Brain microvascular endothelial cell (primary cell): ENCODE measurements around the gene GSTCD.

Source experiments
- DNase-seq: peaks from one replicate; pipeline ENCODE4 v3.0.0-alpha.2; 2020
- H3K27ac ChIP-seq: fragments of 250-450 bp; sonication (Bioruptor Pico); 2 replicates; pipeline ENCODE4 v1.5.1; 2020; ENCODE audit warnings: mild to moderate bottlenecking, moderate library complexity
- H3K27me3 ChIP-seq: fragments of 250-450 bp; sonication (Bioruptor Pico); replicated peaks from 2 replicates; pipeline ENCODE4 v1.5.1; 2020; ENCODE audit warnings: mild to moderate bottlenecking
- H3K36me3 ChIP-seq: fragments of 250-450 bp; sonication (Bioruptor Pico); replicated peaks from 2 replicates; pipeline ENCODE4 v1.5.1; 2020; ENCODE audit warnings: mild to moderate bottlenecking
- H3K4me3 ChIP-seq: 2 replicates; pipeline ENCODE4 v1.5.1; 2011; ENCODE audit warnings: low read depth, mild to moderate bottlenecking, control low read depth, low read length, moderate library complexity
- in situ Hi-C: cut with HindIII; loops from 2 replicates; pipeline ENCODE4 v1.10.0; 2017; ENCODE audit warnings: low sequenced_read_pairs, low pct_ligation_motif_present
- TF ChIP-seq, protein P1 (sequence below): IDR thresholded peaks from 2 replicates; pipeline ENCODE4 v1.5.1; 2011; ENCODE audit warnings: low read depth, mild to moderate bottlenecking, moderate library complexity, low read length, control low read depth, inconsistent platforms; ENCODE audit errors: missing control alignments

Gene GSTCD

GRCh38 chr4:105710012-105710600 lies 1.5 kb downstream of the GSTCD start:
- no peak for DNase-seq
- TF ChIP-seq, protein P1, sequence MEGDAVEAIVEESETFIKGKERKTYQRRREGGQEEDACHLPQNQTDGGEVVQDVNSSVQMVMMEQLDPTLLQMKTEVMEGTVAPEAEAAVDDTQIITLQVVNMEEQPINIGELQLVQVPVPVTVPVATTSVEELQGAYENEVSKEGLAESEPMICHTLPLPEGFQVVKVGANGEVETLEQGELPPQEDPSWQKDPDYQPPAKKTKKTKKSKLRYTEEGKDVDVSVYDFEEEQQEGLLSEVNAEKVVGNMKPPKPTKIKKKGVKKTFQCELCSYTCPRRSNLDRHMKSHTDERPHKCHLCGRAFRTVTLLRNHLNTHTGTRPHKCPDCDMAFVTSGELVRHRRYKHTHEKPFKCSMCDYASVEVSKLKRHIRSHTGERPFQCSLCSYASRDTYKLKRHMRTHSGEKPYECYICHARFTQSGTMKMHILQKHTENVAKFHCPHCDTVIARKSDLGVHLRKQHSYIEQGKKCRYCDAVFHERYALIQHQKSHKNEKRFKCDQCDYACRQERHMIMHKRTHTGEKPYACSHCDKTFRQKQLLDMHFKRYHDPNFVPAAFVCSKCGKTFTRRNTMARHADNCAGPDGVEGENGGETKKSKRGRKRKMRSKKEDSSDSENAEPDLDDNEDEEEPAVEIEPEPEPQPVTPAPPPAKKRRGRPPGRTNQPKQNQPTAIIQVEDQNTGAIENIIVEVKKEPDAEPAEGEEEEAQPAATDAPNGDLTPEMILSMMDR, result no peak
- in situ Hi-C loops, result no loop called here
- Histone ChIP-seq H3K36me3 (no peaks in the 10 kb centered on the region), H3K4me3 (peak overlapping the region; percentile 9), H3K27ac (no peak overlapping the region), H3K27me3 (no peaks in the 10 kb centered on the region)

DNA sequence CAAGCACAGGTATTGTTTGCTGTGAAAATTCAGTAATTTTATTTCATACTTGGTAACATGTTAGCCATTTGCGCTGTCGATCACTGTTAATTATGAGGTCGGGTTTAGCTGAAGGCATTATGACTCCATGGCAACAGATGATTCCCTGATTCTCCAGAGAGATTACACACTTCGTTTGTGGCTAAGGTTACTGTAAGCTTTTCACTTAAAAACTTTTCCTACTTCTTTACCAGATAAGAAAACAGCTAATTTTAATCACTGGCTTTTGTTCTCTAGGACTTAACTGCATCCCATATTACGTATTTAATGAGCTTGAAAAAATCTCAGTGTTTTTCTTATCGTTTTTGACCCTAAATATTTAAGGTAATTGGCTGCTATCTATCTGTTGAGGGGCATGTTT lies 2.1 kb downstream of the GSTCD start:
- Histone ChIP-seq H3K36me3 (no peaks in the 10 kb centered on the region), H3K4me3 (no peak overlapping the region), H3K27ac (no peak overlapping the region), H3K27me3 (no peaks in the 10 kb centered on the region)
- DNase-seq, result no peak
- in situ Hi-C loops, result no loop called here
- TF ChIP-seq, protein P1, result no peak

- TF ChIP-seq, protein P1, result no peak
- Histone ChIP-seq H3K36me3 (no peaks in the 10 kb centered on the region), H3K27ac (no peak overlapping the region), H3K27me3 (no peaks in the 10 kb centered on the region), H3K4me3 (no peak overlapping the region)
- in situ Hi-C loops, result no loop called here
- DNase-seq, result no peak
These were observed 4.2 kb downstream of the GSTCD start for GRCh38 chr4:105712766-105713165.

DNA sequence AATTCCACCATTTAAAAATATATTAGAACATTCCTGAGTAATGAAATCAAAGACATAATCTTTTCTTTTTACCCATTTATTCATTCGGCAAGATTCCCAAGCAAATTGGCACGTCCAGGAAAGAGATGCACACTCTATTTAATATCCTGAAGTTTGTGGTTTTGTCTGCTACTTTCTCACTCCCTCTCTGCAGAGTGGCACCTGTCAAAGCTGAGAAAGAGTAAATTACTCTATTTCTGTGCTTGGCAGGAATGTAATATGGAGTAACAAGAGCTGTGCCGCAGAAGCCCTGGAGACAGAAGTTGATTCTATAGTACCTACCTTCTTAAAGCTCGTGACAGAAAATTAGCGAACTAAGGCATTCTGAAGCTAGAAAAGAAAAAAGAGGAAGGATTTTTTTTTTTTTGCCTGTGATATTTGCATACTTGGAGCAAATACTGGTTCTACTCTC lies 5.5 kb downstream of the GSTCD start:
- no peak overlapping the region for H3K4me3 ChIP-seq
- H3K27me3 ChIP-seq, result no peaks in the 10 kb centered on the region
- in situ Hi-C loops, result no loop called here
- no peaks in the 10 kb centered on the region for H3K36me3 ChIP-seq
- TF ChIP-seq, protein P1, result no peak
- no peak overlapping the region for H3K27ac ChIP-seq
- peak; percentile 1 for DNase-seq

DNA sequence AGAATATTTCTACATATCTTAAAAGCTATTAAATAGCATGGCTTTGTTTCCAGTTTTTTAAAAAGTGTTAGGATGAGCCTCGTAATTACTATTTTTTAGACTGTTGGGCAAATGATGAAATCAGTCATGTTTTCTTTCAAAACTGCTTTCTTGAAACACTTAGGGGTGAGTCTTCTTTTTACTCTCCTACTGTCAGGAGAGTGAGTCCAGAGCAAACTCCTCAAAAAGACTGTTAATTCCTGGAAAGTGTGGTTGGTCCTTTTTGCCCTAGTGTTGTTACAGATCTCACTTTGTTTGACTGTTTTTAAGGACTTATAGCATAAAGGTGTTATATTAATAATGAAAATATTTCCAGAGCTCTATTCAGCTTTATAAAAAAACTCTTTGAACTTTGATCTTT lies 6.3 kb downstream of the GSTCD start:
- H3K27me3 ChIP-seq, result no peaks in the 10 kb centered on the region
- TF ChIP-seq, protein P1, result no peak
- no peak for DNase-seq
- H3K4me3 ChIP-seq, result no peak overlapping the region
- H3K36me3 ChIP-seq, result no peaks in the 10 kb centered on the region
- in situ Hi-C loops, result no loop called here
- H3K27ac ChIP-seq, result no peak overlapping the region

- Histone ChIP-seq H3K36me3 (no peaks in the 10 kb centered on the region), H3K27me3 (no peaks in the 10 kb centered on the region), H3K27ac (no peak overlapping the region), H3K4me3 (no peak overlapping the region)
- TF ChIP-seq, protein P1, result peak; percentile 19
- in situ Hi-C loops, result no loop called here
- no peak for DNase-seq
These were observed 7.2 kb downstream of the GSTCD start for GRCh38 chr4:105715692-105716278.
